Suprapubic skin (tissue), 4 donors: ENCODE data around the gene CBR3.
"Not testable (repeated sequence)": the region's sequence is repeated elsewhere in the genome, so short reads cannot be mapped to it uniquely, and the experiment has no call there.

ENCODE experiments used
- POLR2A ChIP-seq, 2 donors: fragments of 450-650 bp; IDR thresholded peaks; one replicate each; pipeline ENCODE4 v1.6.1; 2017; ENCODE audit warnings: antibody characterized with exemption in 2 of 2, mild to moderate bottlenecking in 2 of 2, moderate library complexity in 2 of 2
- POLR2AphosphoS5 ChIP-seq, 3 donors: sonication (generic); formaldehyde crosslinking; IDR thresholded peaks; one replicate each; pipeline ENCODE4 v1.6.1; 2017; ENCODE audit warnings: antibody characterized with exemption in 3 of 3
- TF ChIP-seq, protein P1 (sequence below), 2 donors: fragments of 200-600 bp in 1 of 2; fragments of 450-650 bp in 1 of 2; sonication (generic) in 1 of 2; IDR thresholded peaks; one replicate each; pipeline ENCODE4 v1.5.1; 2016 to 2019; ENCODE audit warnings: antibody characterized with exemption in 2 of 2, mild to moderate bottlenecking in 1 of 2, moderate library complexity in 1 of 2

DNA sequence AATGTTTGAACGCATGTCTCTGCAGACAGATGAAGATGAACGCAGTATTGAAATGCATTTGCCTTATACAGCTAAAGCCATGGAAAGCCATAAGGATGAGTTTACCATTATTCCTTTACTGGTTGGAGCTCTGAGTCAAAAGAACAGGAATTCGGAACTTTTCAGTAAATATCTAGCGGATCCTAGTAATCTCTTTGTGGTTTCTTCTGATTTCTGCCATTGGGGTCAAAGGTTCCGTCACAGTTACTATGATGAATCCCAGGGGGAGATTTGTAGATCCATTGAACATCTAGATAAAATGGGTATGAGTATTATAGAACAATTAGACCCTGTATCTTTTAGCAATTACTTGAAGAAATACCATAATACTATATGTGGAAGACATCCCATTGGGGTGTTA, 4.0 kb upstream of the CBR3 start:
- TF ChIP-seq, protein P1, sequence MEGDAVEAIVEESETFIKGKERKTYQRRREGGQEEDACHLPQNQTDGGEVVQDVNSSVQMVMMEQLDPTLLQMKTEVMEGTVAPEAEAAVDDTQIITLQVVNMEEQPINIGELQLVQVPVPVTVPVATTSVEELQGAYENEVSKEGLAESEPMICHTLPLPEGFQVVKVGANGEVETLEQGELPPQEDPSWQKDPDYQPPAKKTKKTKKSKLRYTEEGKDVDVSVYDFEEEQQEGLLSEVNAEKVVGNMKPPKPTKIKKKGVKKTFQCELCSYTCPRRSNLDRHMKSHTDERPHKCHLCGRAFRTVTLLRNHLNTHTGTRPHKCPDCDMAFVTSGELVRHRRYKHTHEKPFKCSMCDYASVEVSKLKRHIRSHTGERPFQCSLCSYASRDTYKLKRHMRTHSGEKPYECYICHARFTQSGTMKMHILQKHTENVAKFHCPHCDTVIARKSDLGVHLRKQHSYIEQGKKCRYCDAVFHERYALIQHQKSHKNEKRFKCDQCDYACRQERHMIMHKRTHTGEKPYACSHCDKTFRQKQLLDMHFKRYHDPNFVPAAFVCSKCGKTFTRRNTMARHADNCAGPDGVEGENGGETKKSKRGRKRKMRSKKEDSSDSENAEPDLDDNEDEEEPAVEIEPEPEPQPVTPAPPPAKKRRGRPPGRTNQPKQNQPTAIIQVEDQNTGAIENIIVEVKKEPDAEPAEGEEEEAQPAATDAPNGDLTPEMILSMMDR (IDR thresholded peaks at IDR 0.05): not testable (repeated sequence)
- TF ChIP-seq POLR2A, POLR2AphosphoS5 (IDR thresholded peaks at IDR 0.05): not testable (repeated sequence)
